ENCODE data around the gene BNC2. TPM values are rescaled to one million over a fixed set of nuclear protein-coding genes. Genes with fewer than 3 reads are reported as not detected.

The BNC2 gene
- total RNA-seq, 1 experiment from 2014 or later, result 5.7 TPM

DNA sequence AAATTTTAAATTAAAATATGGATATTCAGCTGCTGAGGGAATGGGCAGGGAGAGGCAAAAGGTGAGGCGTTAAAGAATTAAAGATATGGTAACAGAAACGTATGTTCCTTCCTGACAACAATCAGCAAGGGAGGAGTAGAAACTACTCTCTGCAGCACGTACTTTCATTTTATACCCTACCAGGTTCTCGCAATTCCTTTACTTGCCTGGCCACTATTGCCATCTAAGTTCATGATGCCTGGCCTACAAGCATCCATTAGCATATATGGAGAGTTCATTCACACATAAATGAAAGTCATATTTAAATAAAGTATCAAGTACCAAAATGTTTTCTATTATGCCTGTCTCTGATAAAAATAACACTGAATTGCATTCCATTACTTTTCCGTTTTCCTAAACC is 125.1 kb downstream of the BNC2 start:
- no TSS peak for BruUV-seq (replicated peaks)
- Histone ChIP-seq H3K4me1 (ENCODE audit: control insufficient read depth, insufficient read depth, low read length) (no peaks in the 10 kb centered on the region), H3K9me3 (ENCODE audit: control insufficient read depth, insufficient read depth, low read depth, low read length) (no peaks in the 10 kb centered on the region), H3K27me3 (ENCODE audit: control insufficient read depth, insufficient read depth, low read length) (no peaks in the 10 kb centered on the region), H3K27ac (ENCODE audit: low read length) (no peak overlapping the region), H3K36me3 (ENCODE audit: control insufficient read depth, insufficient read depth, low read length) (no peaks in the 10 kb centered on the region), H3K4me3 (ENCODE audit: low read depth in 2 of 2, low read length in 2 of 2) (no peak overlapping the region)
- ChIA-PET CTCF (no interaction called here), POLR2A (no interaction called here)
- DNase-seq (ENCODE audit: low read depth, low spot score) (no peak), ATAC-seq (no peak)
- intact Hi-C loops (cut with micrococcal nuclease; ENCODE audit: unreplicated experiment), result no loop called here
- in situ Hi-C loops (cut with HindIII; ENCODE audit: low pct_unique_long_range_greater_than_20kb, low sequenced_read_pairs), result no loop called here
- TF ChIP-seq, protein P1, sequence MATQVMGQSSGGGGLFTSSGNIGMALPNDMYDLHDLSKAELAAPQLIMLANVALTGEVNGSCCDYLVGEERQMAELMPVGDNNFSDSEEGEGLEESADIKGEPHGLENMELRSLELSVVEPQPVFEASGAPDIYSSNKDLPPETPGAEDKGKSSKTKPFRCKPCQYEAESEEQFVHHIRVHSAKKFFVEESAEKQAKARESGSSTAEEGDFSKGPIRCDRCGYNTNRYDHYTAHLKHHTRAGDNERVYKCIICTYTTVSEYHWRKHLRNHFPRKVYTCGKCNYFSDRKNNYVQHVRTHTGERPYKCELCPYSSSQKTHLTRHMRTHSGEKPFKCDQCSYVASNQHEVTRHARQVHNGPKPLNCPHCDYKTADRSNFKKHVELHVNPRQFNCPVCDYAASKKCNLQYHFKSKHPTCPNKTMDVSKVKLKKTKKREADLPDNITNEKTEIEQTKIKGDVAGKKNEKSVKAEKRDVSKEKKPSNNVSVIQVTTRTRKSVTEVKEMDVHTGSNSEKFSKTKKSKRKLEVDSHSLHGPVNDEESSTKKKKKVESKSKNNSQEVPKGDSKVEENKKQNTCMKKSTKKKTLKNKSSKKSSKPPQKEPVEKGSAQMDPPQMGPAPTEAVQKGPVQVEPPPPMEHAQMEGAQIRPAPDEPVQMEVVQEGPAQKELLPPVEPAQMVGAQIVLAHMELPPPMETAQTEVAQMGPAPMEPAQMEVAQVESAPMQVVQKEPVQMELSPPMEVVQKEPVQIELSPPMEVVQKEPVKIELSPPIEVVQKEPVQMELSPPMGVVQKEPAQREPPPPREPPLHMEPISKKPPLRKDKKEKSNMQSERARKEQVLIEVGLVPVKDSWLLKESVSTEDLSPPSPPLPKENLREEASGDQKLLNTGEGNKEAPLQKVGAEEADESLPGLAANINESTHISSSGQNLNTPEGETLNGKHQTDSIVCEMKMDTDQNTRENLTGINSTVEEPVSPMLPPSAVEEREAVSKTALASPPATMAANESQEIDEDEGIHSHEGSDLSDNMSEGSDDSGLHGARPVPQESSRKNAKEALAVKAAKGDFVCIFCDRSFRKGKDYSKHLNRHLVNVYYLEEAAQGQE (IDR thresholded peaks at IDR 0.05; ENCODE audit: insufficient read depth in 1 of 2, low read depth in 2 of 2, low read length in 1 of 2), result no peak

DNA sequence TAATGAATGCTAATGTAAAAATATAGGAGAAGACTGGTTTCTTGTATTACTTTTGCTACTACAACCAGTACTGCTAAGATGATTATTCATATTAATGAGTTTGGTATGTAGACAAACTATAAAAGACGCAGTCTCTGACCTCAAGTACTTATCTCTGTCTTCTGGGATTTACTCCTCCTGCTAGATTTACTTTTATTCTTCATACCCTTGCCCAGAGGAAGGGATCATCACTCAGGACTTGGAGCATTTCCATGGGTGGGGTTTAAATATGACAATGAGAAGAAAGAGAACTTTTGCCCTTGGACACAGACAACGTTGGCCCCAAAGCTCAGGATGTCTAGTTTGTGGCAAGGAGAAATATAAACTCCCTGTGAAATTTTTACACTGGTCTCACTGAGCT is 126.1 kb downstream of the BNC2 start:
- in situ Hi-C loops (cut with HindIII; ENCODE audit: low pct_unique_long_range_greater_than_20kb, low sequenced_read_pairs), result no loop called here
- H3K4me3 ChIP-seq (ENCODE audit: low read depth in 2 of 2, low read length in 2 of 2), result no peak overlapping the region
- DNase-seq (ENCODE audit: low read depth, low spot score), result no peak

More for the DNA sequence above, 126.1 kb downstream of the BNC2 start:
- intact Hi-C loops (cut with micrococcal nuclease; ENCODE audit: unreplicated experiment), result no loop called here
- Histone ChIP-seq H3K27me3 (ENCODE audit: control insufficient read depth, insufficient read depth, low read length) (no peaks in the 10 kb centered on the region), H3K36me3 (ENCODE audit: control insufficient read depth, insufficient read depth, low read length) (no peaks in the 10 kb centered on the region), H3K9me3 (ENCODE audit: control insufficient read depth, insufficient read depth, low read depth, low read length) (no peaks in the 10 kb centered on the region), H3K4me1 (ENCODE audit: control insufficient read depth, insufficient read depth, low read length) (no peaks in the 10 kb centered on the region), H3K27ac (ENCODE audit: low read length) (no peak overlapping the region)
- POLR2A ChIA-PET, result no interaction called here
- TF ChIP-seq TCF7L2 (IDR thresholded peaks at IDR 0.05; ENCODE audit: low read depth, low read length) (no peak), SIN3A (IDR thresholded peaks at IDR 0.05; ENCODE audit: borderline replicate concordance, insufficient read depth, low read depth, low read length) (no peak), POLR2AphosphoS5 (IDR thresholded peaks at IDR 0.05; ENCODE audit: low read depth, low read length) (no peak)
- TF ChIP-seq, protein P1 (IDR thresholded peaks at IDR 0.05; ENCODE audit: insufficient read depth in 1 of 2, low read depth in 2 of 2, low read length in 1 of 2), result no peak
- TF ChIP-seq, protein P2, sequence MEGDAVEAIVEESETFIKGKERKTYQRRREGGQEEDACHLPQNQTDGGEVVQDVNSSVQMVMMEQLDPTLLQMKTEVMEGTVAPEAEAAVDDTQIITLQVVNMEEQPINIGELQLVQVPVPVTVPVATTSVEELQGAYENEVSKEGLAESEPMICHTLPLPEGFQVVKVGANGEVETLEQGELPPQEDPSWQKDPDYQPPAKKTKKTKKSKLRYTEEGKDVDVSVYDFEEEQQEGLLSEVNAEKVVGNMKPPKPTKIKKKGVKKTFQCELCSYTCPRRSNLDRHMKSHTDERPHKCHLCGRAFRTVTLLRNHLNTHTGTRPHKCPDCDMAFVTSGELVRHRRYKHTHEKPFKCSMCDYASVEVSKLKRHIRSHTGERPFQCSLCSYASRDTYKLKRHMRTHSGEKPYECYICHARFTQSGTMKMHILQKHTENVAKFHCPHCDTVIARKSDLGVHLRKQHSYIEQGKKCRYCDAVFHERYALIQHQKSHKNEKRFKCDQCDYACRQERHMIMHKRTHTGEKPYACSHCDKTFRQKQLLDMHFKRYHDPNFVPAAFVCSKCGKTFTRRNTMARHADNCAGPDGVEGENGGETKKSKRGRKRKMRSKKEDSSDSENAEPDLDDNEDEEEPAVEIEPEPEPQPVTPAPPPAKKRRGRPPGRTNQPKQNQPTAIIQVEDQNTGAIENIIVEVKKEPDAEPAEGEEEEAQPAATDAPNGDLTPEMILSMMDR (IDR thresholded peaks at IDR 0.05), result no peak
- CTCF ChIA-PET, result no interaction called here
- BruUV-seq (replicated peaks), result no TSS peak
- ATAC-seq, result no peak

All from Panc1 (cell line).